Measurements from ENCODE around the gene RIN3.

RIN3 gene

DNA sequence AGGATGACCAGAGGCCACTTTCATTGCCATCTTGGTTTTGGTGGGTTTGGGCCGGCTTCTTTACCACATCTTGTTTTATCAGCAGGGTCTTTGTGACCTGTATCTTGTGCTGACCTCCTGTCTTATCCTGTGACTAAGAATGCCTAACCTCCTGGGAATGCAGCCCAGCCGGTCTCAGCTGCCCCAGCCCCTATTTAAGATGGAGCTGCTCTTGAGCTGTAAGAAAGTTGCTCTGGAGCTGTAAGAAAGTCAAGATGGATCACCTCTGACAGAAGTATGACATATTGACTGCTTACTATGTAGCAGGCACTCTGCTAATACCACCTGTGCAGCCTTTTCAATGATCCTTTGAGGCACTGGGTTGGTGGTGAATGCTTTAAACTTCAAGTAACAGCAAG is 52.1 kb downstream of the RIN3 start:
- TF ChIP-seq, protein P1, sequence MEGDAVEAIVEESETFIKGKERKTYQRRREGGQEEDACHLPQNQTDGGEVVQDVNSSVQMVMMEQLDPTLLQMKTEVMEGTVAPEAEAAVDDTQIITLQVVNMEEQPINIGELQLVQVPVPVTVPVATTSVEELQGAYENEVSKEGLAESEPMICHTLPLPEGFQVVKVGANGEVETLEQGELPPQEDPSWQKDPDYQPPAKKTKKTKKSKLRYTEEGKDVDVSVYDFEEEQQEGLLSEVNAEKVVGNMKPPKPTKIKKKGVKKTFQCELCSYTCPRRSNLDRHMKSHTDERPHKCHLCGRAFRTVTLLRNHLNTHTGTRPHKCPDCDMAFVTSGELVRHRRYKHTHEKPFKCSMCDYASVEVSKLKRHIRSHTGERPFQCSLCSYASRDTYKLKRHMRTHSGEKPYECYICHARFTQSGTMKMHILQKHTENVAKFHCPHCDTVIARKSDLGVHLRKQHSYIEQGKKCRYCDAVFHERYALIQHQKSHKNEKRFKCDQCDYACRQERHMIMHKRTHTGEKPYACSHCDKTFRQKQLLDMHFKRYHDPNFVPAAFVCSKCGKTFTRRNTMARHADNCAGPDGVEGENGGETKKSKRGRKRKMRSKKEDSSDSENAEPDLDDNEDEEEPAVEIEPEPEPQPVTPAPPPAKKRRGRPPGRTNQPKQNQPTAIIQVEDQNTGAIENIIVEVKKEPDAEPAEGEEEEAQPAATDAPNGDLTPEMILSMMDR (IDR thresholded peaks at IDR 0.05; ENCODE audit: extremely low read depth, insufficient read depth, missing control alignments), result no peak
- in situ Hi-C loops (cut with MboI; ENCODE audit: low pct_unique_long_range_greater_than_20kb, low sequenced_read_pairs, unreplicated experiment), result no loop called here
- DNase-seq (ENCODE audit: low spot score), result no peak

DNA sequence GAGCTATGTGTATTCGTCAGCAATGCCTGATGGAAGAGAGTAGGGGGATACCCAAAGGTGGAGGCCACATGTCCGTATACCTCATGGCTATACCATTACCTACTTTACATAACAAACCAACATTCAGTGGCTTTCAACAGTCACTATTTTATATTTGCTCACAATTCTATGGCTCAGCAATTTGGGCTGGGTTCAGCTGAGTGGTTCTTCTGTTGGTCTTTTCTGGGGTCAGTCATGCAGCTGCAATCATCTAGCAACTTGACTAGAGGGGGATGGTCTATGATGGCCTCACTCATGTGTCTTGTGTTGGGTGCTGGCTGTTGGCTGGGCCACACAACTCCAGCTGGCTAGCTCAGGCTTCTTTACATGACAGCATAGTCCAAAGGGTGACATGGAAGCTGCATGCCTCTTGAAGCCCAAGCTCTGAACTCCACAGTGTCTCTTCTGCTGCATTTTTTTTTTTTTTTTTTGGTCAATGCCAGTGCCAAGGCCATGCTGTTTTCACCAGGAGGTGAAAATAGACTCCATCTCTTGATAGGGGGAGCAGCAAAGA is 53.7 kb downstream of the RIN3 start:
- DNase-seq (ENCODE audit: low spot score), result no peak
- in situ Hi-C loops (cut with MboI; ENCODE audit: low pct_unique_long_range_greater_than_20kb, low sequenced_read_pairs, unreplicated experiment), result no loop called here
- TF ChIP-seq, protein P1 (IDR thresholded peaks at IDR 0.05; ENCODE audit: extremely low read depth, insufficient read depth, missing control alignments), result no peak

DNA sequence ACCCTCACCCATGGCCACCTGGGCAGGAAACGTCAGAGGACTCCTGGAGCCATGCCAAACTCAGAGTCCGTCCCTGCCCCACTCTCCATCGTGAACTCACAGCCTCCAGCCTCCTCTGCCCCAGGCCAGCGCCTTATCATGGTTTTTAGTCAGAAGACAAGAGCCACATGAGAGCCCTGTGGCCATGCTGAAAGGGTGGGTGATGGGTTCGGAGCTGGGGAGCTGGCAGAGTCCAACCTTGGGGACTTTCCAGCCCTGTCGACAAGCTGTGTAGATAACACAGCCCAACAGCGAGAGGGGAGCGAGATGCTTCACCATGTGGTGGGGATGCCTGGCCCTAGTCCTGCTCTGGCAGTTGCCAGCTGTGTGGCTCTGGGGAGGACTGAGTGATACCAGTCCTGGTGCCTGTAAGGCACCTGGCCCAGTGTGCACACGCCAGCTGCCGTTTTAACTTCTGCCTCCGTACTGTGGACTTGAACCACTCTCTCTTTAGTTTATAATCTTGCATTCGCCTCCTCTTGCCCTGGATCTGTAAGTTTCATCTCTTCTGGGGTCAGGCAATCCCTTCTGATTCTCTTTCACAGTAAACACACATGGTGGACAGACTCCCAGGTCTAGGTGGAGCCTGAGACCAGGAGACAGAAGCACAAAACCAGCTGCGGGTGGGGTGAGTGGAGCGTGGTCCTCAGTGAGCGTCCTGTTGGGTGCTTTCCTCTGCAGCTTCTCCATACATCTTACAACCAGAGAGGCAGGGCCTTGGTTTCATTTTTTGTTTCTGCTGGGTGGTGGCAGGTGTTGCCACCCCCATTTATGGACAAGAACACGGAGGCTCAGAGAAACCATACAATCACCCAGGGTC is 55.3 kb downstream of the RIN3 start:
- TF ChIP-seq, protein P1 (IDR thresholded peaks at IDR 0.05; ENCODE audit: extremely low read depth, insufficient read depth, missing control alignments), result no peak
- in situ Hi-C loops (cut with MboI; ENCODE audit: low pct_unique_long_range_greater_than_20kb, low sequenced_read_pairs, unreplicated experiment), result no loop called here
- peak; percentile 55 for DNase-seq (ENCODE audit: low spot score)

DNA sequence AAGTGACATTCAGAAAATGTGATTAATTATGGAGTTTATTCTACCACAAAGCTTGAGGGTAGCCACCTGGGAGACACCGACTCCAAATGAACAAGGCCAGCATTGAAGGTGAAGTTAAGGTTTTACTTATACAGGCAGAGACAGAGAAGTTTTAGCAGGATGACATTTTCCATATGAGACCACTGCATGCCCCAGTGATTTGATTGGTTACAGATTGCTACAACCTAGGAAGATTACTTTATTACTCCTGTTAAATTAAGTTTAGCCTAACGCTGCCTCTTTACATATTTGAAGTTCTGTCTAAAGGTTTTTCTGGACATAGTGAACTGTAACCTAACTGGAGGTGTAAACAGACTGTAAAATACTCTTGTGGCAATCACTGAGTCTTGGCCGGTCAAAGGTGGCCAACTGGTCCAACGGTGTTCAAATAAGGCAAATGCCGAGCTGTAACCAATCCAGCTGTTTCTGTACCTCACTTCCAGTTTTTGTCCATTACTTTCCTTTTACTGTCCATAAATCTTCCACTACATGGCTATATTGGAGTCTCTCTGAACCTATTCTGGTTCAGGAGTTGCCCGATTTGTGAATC is 57.2 kb downstream of the RIN3 start:
- in situ Hi-C loops (cut with MboI; ENCODE audit: low pct_unique_long_range_greater_than_20kb, low sequenced_read_pairs, unreplicated experiment), result no loop called here
- no peak for DNase-seq (ENCODE audit: low spot score)
- TF ChIP-seq, protein P1 (IDR thresholded peaks at IDR 0.05; ENCODE audit: extremely low read depth, insufficient read depth, missing control alignments), result no peak

DNA sequence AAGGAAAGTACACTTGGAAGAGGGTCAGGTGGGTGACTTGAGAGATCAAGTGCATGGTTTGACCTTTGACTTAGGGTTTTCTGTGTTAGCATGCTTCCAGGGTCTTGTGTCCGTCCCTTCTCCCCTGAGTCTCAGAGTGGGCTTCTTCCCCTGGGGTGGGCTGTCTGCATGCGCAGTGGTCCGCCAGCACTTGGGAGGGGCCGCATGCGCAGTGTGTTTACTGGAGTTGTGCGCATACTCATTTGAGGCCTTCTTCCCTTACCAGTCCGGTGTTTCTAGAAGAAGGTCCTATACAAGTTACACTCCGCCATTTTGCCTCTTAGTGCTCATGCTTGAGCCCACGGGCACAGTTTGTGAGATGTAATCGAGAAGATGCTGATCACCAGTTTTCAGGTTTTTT is 58.5 kb downstream of the RIN3 start:
- in situ Hi-C loops (cut with MboI; ENCODE audit: low pct_unique_long_range_greater_than_20kb, low sequenced_read_pairs, unreplicated experiment), result no loop called here
- no peak for DNase-seq (ENCODE audit: low spot score)
- TF ChIP-seq, protein P1 (IDR thresholded peaks at IDR 0.05; ENCODE audit: extremely low read depth, insufficient read depth, missing control alignments), result no peak

DNA sequence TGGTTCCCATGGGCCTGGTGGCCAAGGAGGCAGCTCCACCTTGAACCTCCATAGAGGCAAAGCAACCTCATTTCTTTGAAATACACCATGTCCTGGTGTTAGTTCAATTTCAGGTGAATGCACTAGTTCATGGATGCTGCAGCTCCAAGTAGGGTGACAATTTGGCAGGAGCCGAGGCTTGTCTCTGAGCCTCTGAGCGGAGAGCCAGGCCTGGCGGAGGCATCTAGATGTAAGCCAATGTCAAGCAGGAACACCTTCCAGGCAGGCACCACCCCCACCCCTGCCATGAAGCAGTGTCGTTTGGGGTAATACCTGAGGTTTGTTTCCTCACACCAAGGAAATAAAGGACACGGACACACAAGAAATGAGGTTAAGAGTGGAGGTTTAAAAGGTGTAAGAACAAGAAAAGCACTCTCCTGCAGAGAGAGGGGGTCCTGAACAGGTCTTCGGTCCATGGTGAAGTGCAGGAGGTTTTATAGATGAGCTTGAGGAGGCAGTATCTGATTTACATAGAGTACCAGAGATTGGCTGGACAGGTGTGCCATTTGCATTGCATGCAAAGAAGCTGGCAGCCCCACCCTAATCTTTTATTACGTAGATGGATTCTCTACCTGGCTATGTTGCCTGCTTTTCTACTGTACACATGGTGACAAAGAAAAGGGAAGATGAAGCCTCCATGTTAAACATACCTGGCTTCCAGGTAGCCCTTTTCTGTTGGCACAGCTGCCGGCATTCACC is 60.3 kb downstream of the RIN3 start:
- TF ChIP-seq, protein P1 (IDR thresholded peaks at IDR 0.05; ENCODE audit: extremely low read depth, insufficient read depth, missing control alignments), result no peak
- in situ Hi-C loops (cut with MboI; ENCODE audit: low pct_unique_long_range_greater_than_20kb, low sequenced_read_pairs, unreplicated experiment), result no loop called here
- no peak for DNase-seq (ENCODE audit: low spot score)
